Measurements from ENCODE around the gene SCFD2. TPM values are rescaled to one million over a fixed set of nuclear protein-coding genes. Genes with fewer than 3 reads are reported as not detected.
"Not testable (repeated sequence)": the region's sequence is repeated elsewhere in the genome, so short reads cannot be mapped to it uniquely, and the experiment has no call there.

SCFD2 gene
- total RNA-seq, 2 experiments from 2014 or later = 12.6 to 14.6 TPM

DNA sequence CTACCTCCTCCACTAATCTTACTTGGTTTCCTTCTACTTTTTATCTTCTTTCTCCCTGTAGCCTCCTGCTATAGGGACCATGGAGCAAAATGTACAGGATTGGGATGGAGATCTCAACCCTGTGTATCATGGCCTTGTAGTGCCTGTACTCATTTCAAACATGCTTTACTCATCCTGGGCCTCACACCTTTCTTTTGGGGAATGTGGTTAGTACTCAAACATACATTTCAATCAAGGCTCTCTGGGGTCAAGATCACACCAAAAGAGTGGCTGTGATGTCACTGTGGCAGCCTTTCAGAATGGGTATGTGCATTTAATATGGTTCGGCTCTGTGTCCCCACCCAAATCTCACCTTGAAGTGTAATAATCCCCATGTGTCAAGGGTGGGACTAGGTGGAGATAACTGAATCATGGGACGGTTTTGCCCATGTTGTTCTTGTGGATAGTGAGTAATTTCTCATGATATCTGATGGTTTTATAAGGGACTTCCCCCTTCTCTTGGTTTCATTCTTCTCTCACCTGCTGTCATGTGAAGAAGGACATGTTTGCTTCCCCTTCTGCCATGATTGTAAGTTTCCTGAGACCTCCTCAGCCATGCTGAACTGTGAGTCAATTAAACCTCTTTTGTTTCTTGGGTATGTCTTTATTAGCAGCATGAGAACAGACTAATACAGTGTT lies 298.6 kb downstream of the SCFD2 start:
- CTCF ChIA-PET = no interaction called here
- no peak for DNase-seq
- H3K9me3 Mint-ChIP-seq = peaks cover 11% of the 10 kb centered on the region
- no peaks in the 10 kb centered on the region for H3K27me3 Mint-ChIP-seq
- no peaks in the 10 kb centered on the region for H3K4me1 Mint-ChIP-seq
- POLR2A ChIA-PET = no interaction called here
- H3K4me3 Mint-ChIP-seq = no peak overlapping the region
- peaks cover 8% of the 10 kb centered on the region for H3K36me3 Mint-ChIP-seq (ENCODE audit: low read depth)
- no peak overlapping the region for H3K27ac Mint-ChIP-seq

DNA sequence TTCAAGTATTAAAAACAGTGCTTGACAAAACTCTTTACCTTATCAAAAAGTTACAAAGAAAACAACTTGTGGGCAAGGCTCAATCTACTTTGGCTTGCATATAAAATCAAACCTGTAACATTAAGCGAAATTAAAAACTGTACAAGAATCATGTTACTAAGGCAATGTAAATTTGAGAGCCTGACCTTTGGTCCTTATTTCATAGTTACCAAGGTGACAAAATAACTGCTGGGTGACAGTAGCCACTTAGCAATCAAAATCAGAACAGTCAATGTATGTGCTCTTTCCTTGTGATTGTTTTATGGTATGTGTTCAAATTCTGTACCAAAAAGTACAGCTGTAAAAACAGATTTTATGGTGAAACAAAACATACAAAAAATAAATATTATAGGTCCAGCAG lies 299.7 kb downstream of the SCFD2 start:
- CTCF ChIA-PET = no interaction called here
- H3K36me3 Mint-ChIP-seq (ENCODE audit: low read depth) = peaks cover 8% of the 10 kb centered on the region

DNA sequence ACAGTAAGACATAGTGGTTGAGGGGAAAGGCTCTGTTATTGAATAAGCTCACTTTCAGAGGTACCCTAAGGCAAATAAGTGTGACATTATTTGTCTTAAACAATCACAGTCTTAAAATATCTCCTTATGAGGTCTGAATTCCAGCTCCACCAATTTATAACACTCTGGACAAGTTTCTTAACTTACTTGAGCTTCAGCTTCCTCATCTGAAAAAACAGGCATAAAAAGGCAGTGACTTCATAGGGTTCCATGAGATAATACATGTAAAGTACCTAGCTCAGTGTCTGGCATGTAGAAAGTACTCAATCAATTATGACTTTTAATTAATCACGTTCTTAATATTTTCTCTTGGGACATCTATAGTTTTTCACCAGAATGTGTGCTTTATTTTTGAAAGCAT lies 301.3 kb downstream of the SCFD2 start:
- ChIA-PET CTCF (no interaction called here), POLR2A (no interaction called here)
- Mint-ChIP-seq H3K27ac (no peak overlapping the region), H3K9me3 (peaks cover 11% of the 10 kb centered on the region), H3K4me1 (no peaks in the 10 kb centered on the region), H3K4me3 (no peak overlapping the region), H3K27me3 (no peaks in the 10 kb centered on the region), H3K36me3 (ENCODE audit: low read depth) (peaks cover 8% of the 10 kb centered on the region)
- no peak for DNase-seq

More for the DNA sequence above, 299.7 kb downstream of the SCFD2 start:
- POLR2A ChIA-PET = no interaction called here
- H3K4me1 Mint-ChIP-seq = no peaks in the 10 kb centered on the region
- H3K27me3 Mint-ChIP-seq = no peaks in the 10 kb centered on the region
- no peak overlapping the region for H3K4me3 Mint-ChIP-seq
- no peak overlapping the region for H3K27ac Mint-ChIP-seq
- DNase-seq = no peak
- H3K9me3 Mint-ChIP-seq = peaks cover 11% of the 10 kb centered on the region

DNA sequence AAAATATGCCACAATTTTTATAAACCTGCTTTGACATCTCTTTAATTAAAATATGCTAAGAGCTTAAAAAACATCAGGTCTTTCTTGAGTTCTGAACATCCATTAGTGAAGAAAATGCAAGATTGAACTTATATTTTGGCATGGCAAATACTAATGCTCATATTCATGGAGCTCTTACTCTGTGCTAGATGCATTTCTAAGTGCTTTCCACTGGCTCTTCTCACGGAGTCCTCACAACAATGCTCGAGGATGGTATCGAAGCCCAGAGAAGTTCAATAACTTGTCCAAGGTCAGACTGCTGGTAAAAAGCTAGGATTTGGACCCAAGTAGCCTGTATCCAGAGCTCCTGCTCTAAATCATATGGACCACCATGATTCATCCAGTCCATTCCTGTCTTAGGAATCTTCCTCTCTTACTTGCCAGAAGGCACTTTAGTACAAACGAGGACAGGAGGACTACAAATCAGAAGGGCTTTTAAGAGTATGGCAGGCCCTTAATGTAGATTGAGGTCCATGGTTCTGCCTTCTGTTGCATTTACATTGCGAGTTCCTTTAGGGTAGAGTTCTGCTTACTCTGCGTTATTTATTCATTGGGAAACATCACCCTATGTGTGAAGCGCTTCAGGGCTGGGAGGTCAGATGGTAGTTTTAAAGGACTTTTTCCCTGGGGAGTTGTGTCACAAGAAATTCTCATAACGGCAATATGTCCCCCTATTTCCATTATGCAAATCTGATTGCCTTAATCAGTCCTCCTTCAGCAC lies 304.6 kb downstream of the SCFD2 start:
- Mint-ChIP-seq H3K27me3 (no peaks in the 10 kb centered on the region), H3K9me3 (peaks cover 2% of the 10 kb centered on the region), H3K4me1 (no peaks in the 10 kb centered on the region), H3K4me3 (no peak overlapping the region), H3K27ac (no peak overlapping the region), H3K36me3 (ENCODE audit: low read depth) (no peaks in the 10 kb centered on the region)
- DNase-seq = no peak
- CTCF ChIA-PET = no interaction called here
- POLR2A ChIA-PET = no interaction called here

DNA sequence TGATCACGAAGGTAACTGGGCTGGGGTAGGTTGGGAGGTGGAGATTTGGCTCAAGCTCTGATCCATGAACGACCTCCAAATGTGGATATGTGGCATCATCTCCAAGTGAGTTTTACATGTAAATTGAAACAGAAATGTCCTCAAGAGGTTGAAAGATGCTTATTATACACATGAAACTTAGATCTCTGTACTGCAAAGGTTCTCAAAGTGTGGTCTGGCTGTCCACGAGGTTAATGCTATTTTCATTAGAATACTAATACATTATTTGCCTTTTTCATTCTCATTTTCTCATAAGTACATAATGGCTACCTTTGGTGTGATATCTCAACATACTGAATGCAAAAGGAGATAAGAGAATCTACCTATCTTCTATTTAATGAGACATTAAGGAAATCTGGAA lies 305.6 kb downstream of the SCFD2 start:
- Mint-ChIP-seq H3K36me3 (ENCODE audit: low read depth) (no peaks in the 10 kb centered on the region), H3K9me3 (peaks cover 4% of the 10 kb centered on the region), H3K4me1 (no peaks in the 10 kb centered on the region), H3K27ac (no peak overlapping the region), H3K27me3 (no peaks in the 10 kb centered on the region), H3K4me3 (no peak overlapping the region)
- CTCF ChIA-PET = no interaction called here
- POLR2A ChIA-PET = no interaction called here
- no peak for DNase-seq

DNA sequence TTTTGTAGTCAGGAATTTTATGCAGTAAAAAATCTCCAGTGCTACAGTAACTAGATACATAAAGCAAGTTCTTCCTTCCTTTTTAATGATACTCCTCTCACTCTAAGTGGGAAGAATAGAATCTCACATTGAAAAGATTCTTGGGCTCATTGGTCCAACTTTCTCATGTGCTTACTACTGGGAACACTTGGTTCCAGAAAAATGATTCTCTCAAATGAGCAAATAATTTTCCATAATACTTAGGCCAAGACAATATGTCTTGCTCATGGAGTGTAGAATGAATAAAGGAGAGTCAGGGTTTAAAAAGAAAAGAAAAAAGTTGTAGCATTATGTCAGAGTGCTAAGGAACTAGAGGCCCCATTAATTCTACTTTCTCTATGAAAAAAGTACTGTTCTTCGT lies 306.0 kb downstream of the SCFD2 start:
- no peak overlapping the region for H3K27ac Mint-ChIP-seq
- H3K9me3 Mint-ChIP-seq = peaks cover 4% of the 10 kb centered on the region
- H3K4me1 Mint-ChIP-seq = no peaks in the 10 kb centered on the region
- H3K36me3 Mint-ChIP-seq (ENCODE audit: low read depth) = no peaks in the 10 kb centered on the region
- ChIA-PET CTCF (no interaction called here), POLR2A (no interaction called here)
- H3K4me3 Mint-ChIP-seq = no peak overlapping the region
- no peaks in the 10 kb centered on the region for H3K27me3 Mint-ChIP-seq
- no peak for DNase-seq

DNA sequence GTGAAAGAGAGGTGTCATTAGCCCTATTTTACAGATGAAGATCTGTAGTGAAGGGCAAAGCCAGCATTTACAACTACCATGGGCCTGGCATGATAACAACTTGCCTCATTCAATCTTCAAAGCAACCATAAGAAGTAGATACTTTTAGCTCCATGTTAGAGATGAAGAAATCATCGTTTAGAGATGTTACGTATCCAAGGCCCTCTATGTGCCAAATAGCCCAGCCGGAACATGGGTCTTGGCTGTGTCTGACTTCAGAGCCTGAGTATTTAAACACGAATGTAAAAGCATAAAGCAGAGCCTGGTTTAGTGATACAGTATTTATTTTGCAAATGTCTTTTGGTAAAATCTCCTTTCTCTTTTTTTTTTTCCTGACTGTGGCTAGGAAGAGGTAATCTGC lies 306.6 kb downstream of the SCFD2 start:
- no peak overlapping the region for H3K27ac Mint-ChIP-seq
- no peaks in the 10 kb centered on the region for H3K27me3 Mint-ChIP-seq
- no peaks in the 10 kb centered on the region for H3K36me3 Mint-ChIP-seq (ENCODE audit: low read depth)
- H3K4me3 Mint-ChIP-seq = no peak overlapping the region
- H3K9me3 Mint-ChIP-seq = peaks cover 4% of the 10 kb centered on the region
- ChIA-PET POLR2A (no interaction called here), CTCF (no interaction called here)
- no peak for DNase-seq
- H3K4me1 Mint-ChIP-seq = no peaks in the 10 kb centered on the region

DNA sequence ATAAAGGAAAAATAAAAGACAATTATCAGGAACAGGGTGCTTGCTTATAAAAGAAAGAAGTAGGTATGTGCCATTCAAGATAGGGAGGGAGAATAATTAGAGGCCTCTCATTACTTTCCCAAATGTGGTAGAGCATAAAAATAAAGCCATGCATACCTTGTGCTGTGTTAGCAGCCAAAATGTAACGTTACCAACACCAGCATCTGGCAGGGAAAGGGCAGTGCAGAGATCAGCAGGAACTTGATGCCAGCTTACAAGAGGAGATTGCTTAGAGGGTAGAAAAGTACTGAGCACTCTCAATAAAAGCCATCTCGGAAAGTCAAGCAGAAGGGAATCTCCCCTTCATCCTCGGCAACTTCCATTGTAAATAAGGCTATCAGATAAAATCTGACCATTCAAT lies 308.2 kb downstream of the SCFD2 start:
- H3K27me3 Mint-ChIP-seq = no peaks in the 10 kb centered on the region
- CTCF ChIA-PET = no interaction called here
- POLR2A ChIA-PET = no interaction called here

DNA sequence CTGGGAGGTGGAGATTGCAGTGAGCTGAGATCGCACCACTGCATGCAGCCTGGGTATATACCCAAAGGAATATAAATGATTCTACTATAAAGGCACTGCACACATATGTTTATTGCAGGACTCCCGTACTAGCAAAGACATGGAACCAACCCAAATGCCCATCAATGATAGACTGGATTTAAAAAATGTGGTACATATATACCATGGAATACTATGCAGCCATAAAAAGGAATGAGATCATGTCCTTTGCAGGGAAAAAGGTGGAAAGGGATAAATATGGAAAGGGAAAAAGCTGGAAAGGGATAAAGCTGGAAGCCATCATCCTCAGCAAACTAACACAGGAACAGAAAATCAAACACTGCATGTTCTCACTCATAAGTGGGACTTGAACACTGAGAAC lies 308.8 kb downstream of the SCFD2 start:
- POLR2A ChIA-PET; H3K27ac Mint-ChIP-seq; H3K4me3 Mint-ChIP-seq; CTCF ChIA-PET; H3K27me3 Mint-ChIP-seq; H3K9me3 Mint-ChIP-seq; DNase-seq; H3K36me3 Mint-ChIP-seq (ENCODE audit: low read depth); H3K4me1 Mint-ChIP-seq: not testable (repeated sequence)

More for the DNA sequence above, 308.2 kb downstream of the SCFD2 start:
- Mint-ChIP-seq H3K4me3 (no peak overlapping the region), H3K36me3 (ENCODE audit: low read depth) (no peaks in the 10 kb centered on the region), H3K4me1 (no peaks in the 10 kb centered on the region), H3K27ac (no peak overlapping the region), H3K9me3 (peaks cover 4% of the 10 kb centered on the region)
- no peak for DNase-seq

DNA sequence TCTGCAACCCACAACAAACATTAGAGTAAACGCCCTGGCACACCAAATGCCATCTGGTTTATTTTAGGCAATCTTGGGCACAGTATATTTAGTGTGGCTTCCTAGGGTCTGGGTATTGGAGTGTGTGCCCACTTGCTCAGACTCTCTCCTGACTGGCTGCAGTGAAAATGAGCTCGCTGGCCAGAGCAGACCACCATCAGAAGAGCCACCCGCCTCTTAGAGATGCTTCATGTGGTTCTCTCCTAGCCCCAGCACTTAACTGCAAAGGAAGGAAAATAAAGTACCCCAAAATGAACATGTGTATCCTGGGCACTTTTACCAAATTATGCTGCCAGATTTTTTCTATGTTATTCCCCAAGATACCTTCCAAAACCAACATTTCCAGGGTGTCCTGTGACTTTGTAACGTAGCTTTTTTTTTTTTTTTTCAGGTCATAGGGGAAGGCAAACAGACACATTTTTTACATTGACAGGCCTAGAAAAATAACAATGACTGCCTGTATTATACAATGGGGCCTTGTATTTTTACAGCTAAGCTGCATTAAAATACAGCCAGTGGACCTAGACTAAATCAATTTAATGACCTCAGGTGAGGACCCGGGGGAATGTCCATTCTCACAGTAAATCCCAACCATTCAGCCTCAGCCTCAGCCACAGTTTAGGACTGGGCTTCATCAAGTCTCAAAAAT lies 310.0 kb downstream of the SCFD2 start:
- Mint-ChIP-seq H3K4me3 (no peak overlapping the region), H3K4me1 (no peaks in the 10 kb centered on the region), H3K27ac (no peak overlapping the region), H3K27me3 (no peaks in the 10 kb centered on the region), H3K36me3 (ENCODE audit: low read depth) (no peaks in the 10 kb centered on the region), H3K9me3 (peaks cover 4% of the 10 kb centered on the region)
- ChIA-PET POLR2A (no interaction called here), CTCF (interaction anchor here (0.6 kb wide), 1 partner anchor 450 kb away, joined by 3 read pairs; no protein-coding TSS in a partner anchor)
- DNase-seq = no peak

DNA sequence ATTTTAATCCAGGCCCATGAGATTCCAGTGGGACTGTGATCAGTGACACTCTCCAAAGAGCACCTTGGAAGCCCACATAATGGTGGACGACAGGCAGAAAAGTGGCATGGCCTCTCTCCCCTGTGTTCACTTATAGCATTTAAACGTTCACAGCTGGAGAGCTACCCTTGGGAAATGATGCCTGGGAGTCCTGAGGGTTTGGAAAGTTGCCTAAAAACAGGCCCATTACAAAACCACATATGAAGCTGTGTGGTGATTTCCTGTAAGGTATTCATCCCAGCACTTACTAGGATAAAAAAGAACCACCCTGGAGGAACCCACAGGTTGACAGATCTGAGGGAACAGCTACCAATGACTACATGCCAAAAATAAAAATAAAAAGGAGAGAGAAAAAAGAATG lies 310.6 kb downstream of the SCFD2 start:
- Mint-ChIP-seq H3K4me1 (no peaks in the 10 kb centered on the region), H3K36me3 (ENCODE audit: low read depth) (no peaks in the 10 kb centered on the region), H3K9me3 (peaks cover 4% of the 10 kb centered on the region), H3K27ac (no peak overlapping the region), H3K4me3 (no peak overlapping the region), H3K27me3 (no peaks in the 10 kb centered on the region)
- CTCF ChIA-PET = interaction anchor here (0.6 kb wide), 1 partner anchor 451 kb away, joined by 3 read pairs; no protein-coding TSS in a partner anchor
- DNase-seq = no peak
- POLR2A ChIA-PET = no interaction called here

DNA sequence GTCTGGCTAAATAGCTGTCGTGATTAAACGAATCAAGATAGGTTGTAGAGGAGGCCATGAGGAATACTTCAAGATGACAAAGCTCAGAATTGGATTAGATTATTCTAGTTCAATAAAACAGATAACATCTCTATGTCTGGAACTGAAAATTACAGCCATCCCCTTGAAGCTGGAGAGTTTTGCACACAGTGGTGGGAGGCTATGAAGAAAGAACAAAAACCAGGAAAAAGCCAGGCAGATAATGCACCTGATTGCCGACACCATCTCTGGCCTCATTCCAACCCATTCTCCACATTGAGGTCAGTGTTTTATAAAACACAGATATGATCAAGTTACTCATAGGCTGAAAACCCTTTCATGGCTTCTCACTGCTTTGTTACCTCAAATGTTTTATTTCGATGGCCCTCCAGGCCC lies 315.5 kb downstream of the SCFD2 start:
- no peak for DNase-seq
- Mint-ChIP-seq H3K4me1 (no peaks in the 10 kb centered on the region), H3K4me3 (no peak overlapping the region), H3K9me3 (no peaks in the 10 kb centered on the region), H3K36me3 (ENCODE audit: low read depth) (no peaks in the 10 kb centered on the region), H3K27me3 (no peaks in the 10 kb centered on the region), H3K27ac (no peak overlapping the region)
- POLR2A ChIA-PET = no interaction called here
- CTCF ChIA-PET = no interaction called here

DNA sequence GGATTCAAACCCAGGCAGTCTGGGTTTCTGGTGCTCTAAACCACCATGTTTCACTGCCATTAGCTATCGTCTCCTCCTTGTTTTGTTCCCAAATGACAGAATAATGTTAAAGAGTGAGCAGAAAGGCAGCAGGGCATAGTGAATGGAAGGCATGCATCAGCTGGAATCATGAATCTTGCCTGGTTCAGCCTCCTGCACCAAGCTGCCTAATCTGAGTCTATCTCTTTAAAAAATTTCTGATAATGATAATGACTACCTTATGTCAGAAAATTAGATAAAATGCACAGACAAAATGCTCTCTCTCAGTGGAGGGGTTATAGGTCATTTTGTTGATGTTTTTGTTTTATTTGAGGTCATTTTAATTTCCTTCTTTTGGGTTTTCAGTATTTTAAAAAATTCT lies 316.3 kb downstream of the SCFD2 start:
- CTCF ChIA-PET = no interaction called here
- H3K27me3 Mint-ChIP-seq = no peaks in the 10 kb centered on the region
- no peaks in the 10 kb centered on the region for H3K9me3 Mint-ChIP-seq
- H3K4me1 Mint-ChIP-seq = no peaks in the 10 kb centered on the region
- DNase-seq = no peak
- no peaks in the 10 kb centered on the region for H3K36me3 Mint-ChIP-seq (ENCODE audit: low read depth)
- no peak overlapping the region for H3K27ac Mint-ChIP-seq
- POLR2A ChIA-PET = interaction anchor here (0.5 kb wide), 1 partner anchor 1287 kb away, joined by 3 read pairs; no protein-coding TSS in a partner anchor
- H3K4me3 Mint-ChIP-seq = no peak overlapping the region

DNA sequence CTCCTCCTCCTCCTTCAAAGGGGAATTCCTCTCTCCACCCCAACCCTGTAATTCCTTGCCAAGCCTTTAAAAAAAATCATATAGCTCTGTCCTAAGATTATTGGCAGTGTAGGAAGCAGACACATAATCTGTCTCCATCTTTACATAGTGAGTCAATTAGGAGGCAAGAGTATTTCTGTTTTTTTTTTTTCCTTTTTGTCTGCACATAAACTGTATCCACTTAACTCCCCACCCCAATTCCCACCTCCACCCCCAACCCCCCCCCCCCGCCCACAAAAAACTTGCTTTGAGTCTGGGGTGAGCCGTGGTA lies 321.3 kb downstream of the SCFD2 start:
- Mint-ChIP-seq H3K27ac (no peak overlapping the region), H3K36me3 (ENCODE audit: low read depth) (no peaks in the 10 kb centered on the region), H3K27me3 (no peaks in the 10 kb centered on the region), H3K9me3 (no peaks in the 10 kb centered on the region), H3K4me1 (no peaks in the 10 kb centered on the region), H3K4me3 (no peak overlapping the region)
- ChIA-PET CTCF (no interaction called here), POLR2A (no interaction called here)
- DNase-seq = no peak
